ENCODE measurements around the gene HIBADH. TPM values are rescaled to one million over a fixed set of nuclear protein-coding genes. Genes with fewer than 3 reads are reported as not detected.

Gene HIBADH
- total RNA-seq, 4 donors from 2014 or later, result 19.6 to 35.0 (median 30.5) TPM

- no peak overlapping the region for H3K4me3 ChIP-seq (ENCODE audit: low read depth, poor library complexity, severe bottlenecking)
- WGBS, 2 donors, result 74 to 75% methylated on average over 2 of the region's 2 CpGs
Measured at GRCh38 chr7:27670177-27670576, 7.5 kb upstream of the HIBADH start.

GRCh38 chr7:27665531-27665930 lies 2.8 kb upstream of the HIBADH start:
- DNase-seq (ENCODE audit: low spot score in 2 of 2), result no peak
- intact Hi-C loops (cut with DNase I; ENCODE audit: low total_unique reads), result no loop called here
- TF ChIP-seq POLR2A (IDR thresholded peaks at IDR 0.05), result no peak
- TF ChIP-seq CTCF (IDR thresholded peaks at IDR 0.05), result no peak
- no peak overlapping the region for H3K4me3 ChIP-seq (ENCODE audit: low read depth, poor library complexity, severe bottlenecking)

More at GRCh38 chr7:27670177-27670576, 7.5 kb upstream of the HIBADH start:
- intact Hi-C loops (cut with DNase I; ENCODE audit: low total_unique reads), result no loop called here
- TF ChIP-seq CTCF (IDR thresholded peaks at IDR 0.05) (no peak), POLR2A (IDR thresholded peaks at IDR 0.05) (no peak)
- DNase-seq (ENCODE audit: low spot score in 2 of 2), result no peak

GRCh38 chr7:27663989-27664331 lies 1.3 kb upstream of the HIBADH start:
- H3K4me3 ChIP-seq (ENCODE audit: low read depth, poor library complexity, severe bottlenecking), result no peak overlapping the region
- TF ChIP-seq CTCF (IDR thresholded peaks at IDR 0.05), result no peak
- no peak for DNase-seq (ENCODE audit: low spot score in 2 of 2)
- WGBS, 2 donors, result 53 to 65% methylated on average over 3 of the region's 3 CpGs
- intact Hi-C loops (cut with DNase I; ENCODE audit: low total_unique reads), result no loop called here

GRCh38 chr7:27661811-27662489 lies 733 bp downstream of the HIBADH start:
- WGBS, 2 donors, result 4% methylated on average over 17 to 18 of the region's 18 CpGs
- H3K4me3 ChIP-seq (ENCODE audit: low read depth, poor library complexity, severe bottlenecking), result peak overlapping the region; percentile 62
- TF ChIP-seq CTCF (IDR thresholded peaks at IDR 0.05) (no peak), POLR2A (IDR thresholded peaks at IDR 0.05) (no peak)
- peak; percentile 44 to 89 for DNase-seq (ENCODE audit: low spot score in 2 of 2)
- intact Hi-C loops (cut with DNase I; ENCODE audit: low total_unique reads), result no loop called here

- DNase-seq (ENCODE audit: low spot score in 2 of 2), result no peak
- intact Hi-C loops (cut with DNase I; ENCODE audit: low total_unique reads), result no loop called here
- TF ChIP-seq CTCF (IDR thresholded peaks at IDR 0.05) (no peak), POLR2A (IDR thresholded peaks at IDR 0.05) (no peak)
- H3K4me3 ChIP-seq (ENCODE audit: low read depth, poor library complexity, severe bottlenecking), result no peak overlapping the region
- 81 to 84% methylated on average over 2 of the region's 2 CpGs for WGBS, 2 donors
Measured at GRCh38 chr7:27656724-27657123, 6.0 kb downstream of the HIBADH start.

GRCh38 chr7:27655184-27655583 lies 7.5 kb downstream of the HIBADH start:
- no peak for DNase-seq (ENCODE audit: low spot score in 2 of 2)
- no peak overlapping the region for H3K4me3 ChIP-seq (ENCODE audit: low read depth, poor library complexity, severe bottlenecking)
- intact Hi-C loops (cut with DNase I; ENCODE audit: low total_unique reads), result no loop called here
- TF ChIP-seq CTCF (IDR thresholded peaks at IDR 0.05) (no peak), POLR2A (IDR thresholded peaks at IDR 0.05) (no peak)
- 90 to 97% methylated on average over 1 of the region's 1 CpG for WGBS, 2 donors
